HG03039 (cell line): ENCODE data around the gene OR6C74.

Experiments used
- ATAC-seq: cut with Tn5 transposase; IDR thresholded peaks from one replicate; pipeline ENCODE4 v1.9.1; 2021; ENCODE audit warnings: mild to moderate bottlenecking, moderate library complexity; ENCODE audit not compliant: unreplicated experiment

OR6C74 gene

GRCh38 chr12:55244309-55244708 is at the start of gene OR6C74:
OR6C74 (plus strand) TSS chr12:55244609; CDS start chr12:55247288, 2,679 bp downstream.
- ATAC-seq: no peak

GRCh38 chr12:55220725-55221124 is 23.7 kb upstream of the OR6C74 start, which contains the start of gene OR10A7:
OR10A7 (plus strand) TSS chr12:55221025; CDS start chr12:55221025, 0 bp downstream.
- ATAC-seq: no peak

GRCh38 chr12:55226523-55226922 is 17.9 kb upstream of the OR6C74 start:
- ATAC-seq: no peak

GRCh38 chr12:55227643-55228042 is 16.8 kb upstream of the OR6C74 start:
- ATAC-seq: no peak

DNA sequence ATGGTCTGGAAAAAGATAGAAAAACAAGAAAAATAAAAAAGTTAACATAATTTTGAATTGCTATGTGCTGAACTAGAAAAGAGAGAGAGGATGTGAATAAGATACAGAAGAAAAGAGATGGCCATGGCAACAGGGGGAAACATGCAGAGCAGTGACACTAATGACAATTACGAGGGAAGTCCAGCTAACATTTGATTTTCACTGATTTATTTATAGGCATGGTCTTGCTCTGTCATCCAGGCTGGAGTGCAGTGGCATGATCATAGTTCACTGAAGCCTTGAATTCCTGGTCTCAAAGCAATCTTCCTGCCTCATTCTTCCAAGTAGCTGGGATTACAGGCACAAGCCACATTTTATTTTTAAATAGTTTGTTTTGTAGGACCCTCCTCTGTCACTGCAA is 1.8 kb downstream of the OR6C74 start:
- no peak for ATAC-seq

DNA sequence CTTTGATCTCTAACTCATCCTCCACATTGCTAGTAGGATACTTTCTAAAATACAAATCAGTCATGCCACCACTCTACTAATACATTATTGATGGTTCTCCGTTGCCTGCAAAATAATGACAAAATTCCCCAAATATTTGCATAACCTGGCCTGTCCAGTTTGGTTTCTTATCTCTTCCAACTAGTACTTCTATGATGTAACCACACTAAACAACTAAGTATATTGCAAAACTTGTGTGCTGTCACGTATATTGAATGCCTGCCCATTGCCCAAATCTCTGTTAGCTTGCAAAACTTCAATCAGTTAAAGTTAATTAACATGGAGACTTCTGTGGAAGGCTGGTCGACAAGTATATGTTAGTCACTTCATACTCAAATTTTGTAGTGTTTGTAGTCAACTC is 6.5 kb downstream of the OR6C74 start:
- ATAC-seq: no peak

- ATAC-seq: no peak
These were observed 8.9 kb downstream of the OR6C74 start for GRCh38 chr12:55253281-55253680.

GRCh38 chr12:55256831-55257230 is 12.4 kb downstream of the OR6C74 start:
- no peak for ATAC-seq

GRCh38 chr12:55258303-55258702 is 13.9 kb downstream of the OR6C74 start:
- no peak for ATAC-seq

DNA sequence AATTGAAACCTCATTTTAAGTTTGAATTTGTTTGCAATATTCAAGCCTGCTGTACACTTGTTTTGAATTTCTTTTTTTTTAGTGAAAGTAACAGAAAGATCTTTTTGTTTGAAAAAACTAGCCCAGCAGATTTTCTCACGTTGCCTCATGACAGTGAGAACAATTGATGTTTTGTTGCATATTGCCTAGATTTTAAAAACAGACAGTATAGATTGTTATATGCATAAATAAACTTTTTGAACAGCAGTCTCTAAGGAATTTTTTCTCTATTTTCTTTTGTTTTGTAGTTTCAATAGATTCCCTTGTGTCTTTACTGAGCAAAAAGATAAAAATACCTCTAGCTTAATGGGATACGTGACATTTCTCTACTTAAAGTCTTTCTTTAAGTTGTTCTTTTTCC is 36.6 kb downstream of the OR6C74 start:
- ATAC-seq: no peak

GRCh38 chr12:55289999-55290398 is 45.6 kb downstream of the OR6C74 start:
- ATAC-seq: no peak
